ENCODE data around the gene FIGLA.

Gene FIGLA, protein sequence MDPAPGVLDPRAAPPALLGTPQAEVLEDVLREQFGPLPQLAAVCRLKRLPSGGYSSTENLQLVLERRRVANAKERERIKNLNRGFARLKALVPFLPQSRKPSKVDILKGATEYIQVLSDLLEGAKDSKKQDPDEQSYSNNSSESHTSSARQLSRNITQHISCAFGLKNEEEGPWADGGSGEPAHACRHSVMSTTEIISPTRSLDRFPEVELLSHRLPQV

DNA sequence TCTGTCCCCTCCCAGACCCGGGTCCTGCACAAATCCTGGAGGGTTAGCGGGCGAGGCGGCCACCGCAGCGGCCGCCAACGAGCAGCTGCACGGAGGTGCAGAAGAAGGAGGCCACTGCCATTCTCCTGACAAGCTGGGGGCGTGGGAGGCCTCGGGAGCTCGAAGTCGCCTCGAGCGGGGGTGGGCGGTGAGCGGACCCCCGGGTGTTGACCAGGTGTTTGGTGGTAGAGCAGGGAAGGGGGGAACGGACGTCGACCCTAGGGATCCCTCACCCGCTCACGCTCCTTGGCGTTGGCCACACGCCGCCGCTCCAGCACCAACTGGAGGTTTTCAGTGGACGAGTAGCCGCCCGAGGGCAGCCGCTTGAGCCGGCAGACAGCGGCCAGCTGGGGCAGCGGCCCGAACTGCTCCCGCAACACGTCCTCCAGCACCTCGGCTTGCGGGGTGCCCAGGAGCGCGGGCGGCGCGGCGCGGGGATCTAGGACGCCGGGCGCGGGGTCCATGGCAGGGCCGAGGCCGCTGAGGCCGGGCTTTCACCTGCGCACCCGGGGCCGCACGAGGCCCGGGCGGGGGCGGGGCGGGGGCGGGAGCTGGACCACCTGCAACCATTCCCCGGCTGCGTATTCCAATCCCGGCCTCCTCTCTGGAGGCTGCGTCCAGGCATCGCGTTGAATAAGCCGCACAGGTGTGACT, at the start of gene FIGLA:
FIGLA (minus strand) TSS at position 508 of the 693 bp plus-strand sequence; CDS start at position 503, 5 bp downstream.
- no peak for DNase-seq

GRCh38 chr2:70837980-70838925, 47.8 kb upstream of the FIGLA start:
- no peak for DNase-seq

GRCh38 chr2:70835643-70836042, 45.2 kb upstream of the FIGLA start, which contains the start of gene CD207:
CD207 (minus strand) TSS chr2:70835816; CDS start chr2:70835776, 40 bp downstream.
- DNase-seq, result no peak

GRCh38 chr2:70834881-70835280, 44.4 kb upstream of the FIGLA start:
- no peak for DNase-seq

- no peak for DNase-seq
These were observed 43.7 kb upstream of the FIGLA start for GRCh38 chr2:70834106-70834505.

DNA sequence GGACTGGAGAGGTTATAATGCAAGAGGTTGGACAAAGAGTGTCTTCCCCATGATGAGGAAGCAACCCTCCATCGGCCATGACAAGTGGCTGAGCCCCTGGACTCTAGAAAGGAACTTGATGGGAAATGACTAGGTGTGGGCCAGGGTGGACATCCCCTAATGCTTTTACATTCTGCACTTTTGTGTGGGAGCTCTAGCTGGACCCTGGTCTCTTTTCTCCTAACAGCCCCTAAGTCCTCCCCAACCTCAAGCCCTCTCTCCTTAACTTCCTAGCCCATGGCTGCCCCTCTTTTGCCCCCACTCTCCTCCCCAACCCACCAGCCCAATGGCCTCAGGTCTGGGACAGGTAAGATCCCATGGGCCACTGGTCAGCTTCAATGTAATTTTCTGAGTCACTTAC, 42.8 kb upstream of the FIGLA start:
- DNase-seq, result no peak

- DNase-seq, result peak; percentile 12
These were observed 41.9 kb upstream of the FIGLA start for GRCh38 chr2:70832386-70832785.

GRCh38 chr2:70831861-70832260, 41.4 kb upstream of the FIGLA start:
- no peak for DNase-seq

- DNase-seq, result no peak
These were observed 39.9 kb upstream of the FIGLA start for GRCh38 chr2:70830366-70830765.

- DNase-seq, result no peak
These were observed 39.5 kb upstream of the FIGLA start for GRCh38 chr2:70829916-70830315.

GRCh38 chr2:70828914-70829824, 38.7 kb upstream of the FIGLA start:
- DNase-seq, result peak; percentile 33

DNA sequence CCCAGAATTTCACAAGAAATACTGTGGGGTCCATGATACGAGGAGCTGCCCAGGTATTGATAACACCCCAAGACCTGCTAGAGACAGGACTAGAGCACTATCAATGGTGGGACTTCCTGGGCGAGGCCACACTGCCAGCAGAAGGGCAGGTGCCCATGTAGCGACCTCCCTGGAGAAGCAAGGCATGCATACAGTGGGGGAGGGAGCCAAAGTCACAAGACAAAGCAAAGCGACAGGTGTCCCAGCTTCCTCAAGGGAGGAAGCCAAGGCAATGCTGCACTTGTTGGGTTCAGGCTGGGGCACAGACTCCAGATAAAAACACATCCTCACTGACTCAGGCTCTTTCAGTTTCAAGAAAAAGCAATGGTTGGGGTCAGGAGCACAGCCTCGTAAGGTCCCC, 37.7 kb upstream of the FIGLA start:
- no peak for DNase-seq

DNA sequence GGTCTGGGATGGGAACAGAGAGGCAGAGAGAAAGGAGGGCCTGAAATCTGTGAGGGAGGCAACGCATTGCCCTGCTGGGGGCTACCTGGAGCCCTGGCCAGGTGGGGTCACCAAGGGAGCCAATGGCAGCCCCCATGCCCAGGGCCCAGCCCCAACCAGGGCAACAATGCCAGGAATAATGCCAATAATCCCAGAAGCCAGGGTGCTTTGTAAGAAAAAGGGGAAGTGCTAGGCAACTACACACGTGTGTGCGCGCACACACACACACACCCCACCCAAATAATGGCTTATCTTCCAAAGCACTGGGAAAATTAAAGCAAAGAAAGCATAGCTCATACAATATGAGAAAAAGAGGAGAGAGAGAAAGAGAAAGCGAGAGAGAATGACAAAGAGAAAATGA, 36.9 kb upstream of the FIGLA start:
- peak; percentile 30 for DNase-seq

DNA sequence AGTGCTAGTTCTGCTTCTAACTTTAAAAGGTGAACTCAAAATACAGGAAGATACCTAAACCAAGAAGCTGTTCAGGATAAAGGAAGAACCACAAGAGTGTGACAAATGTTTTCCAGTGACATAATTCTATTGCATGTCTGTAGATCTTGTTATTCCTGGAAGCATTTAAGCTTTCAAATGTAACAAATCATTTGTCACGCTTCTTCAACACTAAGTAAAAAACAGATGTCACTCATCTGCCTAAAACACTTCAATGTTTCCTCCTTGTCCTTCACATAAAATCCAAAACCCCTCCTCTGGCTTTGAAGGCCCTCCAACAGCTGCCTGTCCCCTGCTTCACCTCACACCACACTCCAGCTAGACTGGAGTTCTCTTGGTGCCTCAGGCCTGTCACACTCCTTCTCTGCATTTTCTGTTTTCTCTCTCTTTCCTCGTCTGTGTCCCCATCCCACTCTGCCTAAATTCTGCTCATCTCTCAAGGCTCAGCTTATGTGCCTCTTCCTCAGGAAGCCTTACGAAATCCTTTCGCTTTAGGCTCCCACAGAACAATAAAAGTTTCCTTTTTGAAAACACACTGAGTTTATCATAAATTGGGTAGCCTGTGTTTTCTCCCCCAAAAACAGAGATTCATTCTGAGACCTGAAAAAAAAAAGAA, 36.4 kb upstream of the FIGLA start:
- DNase-seq, result peak; percentile 62

GRCh38 chr2:70823249-70823648, 32.8 kb upstream of the FIGLA start:
- DNase-seq, result no peak

DNA sequence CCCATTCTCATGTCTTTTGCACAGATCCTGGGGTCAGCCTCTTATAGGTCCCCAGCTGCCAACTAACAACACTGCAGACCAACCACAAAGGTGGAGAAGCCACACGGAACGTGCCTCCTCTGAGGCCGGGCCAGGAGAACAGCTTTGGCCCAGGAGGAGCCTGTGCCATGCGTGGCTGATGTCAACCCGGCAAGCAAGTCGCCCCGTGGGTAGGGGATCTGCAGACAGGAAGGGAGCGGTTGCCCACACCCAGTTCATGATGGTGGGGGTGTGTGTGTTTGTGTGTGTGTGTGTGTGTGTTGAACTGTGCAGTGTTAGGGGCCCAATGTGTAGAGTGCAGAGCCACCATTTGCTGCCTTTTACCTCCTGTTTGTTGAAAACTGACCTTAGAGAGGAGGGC, 32.4 kb upstream of the FIGLA start:
- no peak for DNase-seq

- no peak for DNase-seq
These were observed 30.1 kb upstream of the FIGLA start, which contains the start of gene CLEC4F for GRCh38 chr2:70820499-70820898. CLEC4F (minus strand) TSS chr2:70820599; CDS start chr2:70820523, 76 bp downstream.

DNA sequence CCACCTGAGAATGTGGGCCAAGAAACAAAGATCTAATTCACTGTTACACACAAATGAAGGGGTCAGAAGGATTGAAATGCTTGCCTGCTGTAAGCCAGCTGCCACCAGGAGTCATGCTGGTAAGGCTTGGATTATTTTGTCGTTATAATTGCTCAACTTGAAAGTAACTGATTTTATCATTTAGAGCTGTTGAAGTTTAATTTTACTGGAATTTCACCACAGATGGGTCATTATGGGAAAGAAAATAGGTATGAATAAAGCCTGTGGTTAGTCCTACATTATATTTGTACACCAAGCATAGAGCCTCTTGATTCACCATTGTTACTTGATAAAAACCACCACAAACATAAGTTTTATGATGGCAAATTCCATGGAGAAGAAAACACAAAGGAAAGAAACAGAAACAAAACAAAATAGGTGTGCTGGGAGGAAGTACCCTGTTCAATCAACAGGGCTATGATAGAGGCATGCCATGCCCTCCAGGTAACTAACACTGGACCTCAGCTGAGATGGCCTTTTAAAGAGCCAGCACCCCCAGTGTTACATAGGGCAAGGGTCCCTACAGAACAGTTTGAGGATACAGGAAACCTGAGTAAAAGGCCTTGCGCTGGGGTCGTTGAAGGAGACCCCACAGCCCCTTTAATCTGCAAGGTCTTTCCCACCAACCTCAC, 27.0 kb upstream of the FIGLA start:
- no peak for DNase-seq

GRCh38 chr2:70816726-70817125, 26.3 kb upstream of the FIGLA start:
- DNase-seq, result no peak

DNA sequence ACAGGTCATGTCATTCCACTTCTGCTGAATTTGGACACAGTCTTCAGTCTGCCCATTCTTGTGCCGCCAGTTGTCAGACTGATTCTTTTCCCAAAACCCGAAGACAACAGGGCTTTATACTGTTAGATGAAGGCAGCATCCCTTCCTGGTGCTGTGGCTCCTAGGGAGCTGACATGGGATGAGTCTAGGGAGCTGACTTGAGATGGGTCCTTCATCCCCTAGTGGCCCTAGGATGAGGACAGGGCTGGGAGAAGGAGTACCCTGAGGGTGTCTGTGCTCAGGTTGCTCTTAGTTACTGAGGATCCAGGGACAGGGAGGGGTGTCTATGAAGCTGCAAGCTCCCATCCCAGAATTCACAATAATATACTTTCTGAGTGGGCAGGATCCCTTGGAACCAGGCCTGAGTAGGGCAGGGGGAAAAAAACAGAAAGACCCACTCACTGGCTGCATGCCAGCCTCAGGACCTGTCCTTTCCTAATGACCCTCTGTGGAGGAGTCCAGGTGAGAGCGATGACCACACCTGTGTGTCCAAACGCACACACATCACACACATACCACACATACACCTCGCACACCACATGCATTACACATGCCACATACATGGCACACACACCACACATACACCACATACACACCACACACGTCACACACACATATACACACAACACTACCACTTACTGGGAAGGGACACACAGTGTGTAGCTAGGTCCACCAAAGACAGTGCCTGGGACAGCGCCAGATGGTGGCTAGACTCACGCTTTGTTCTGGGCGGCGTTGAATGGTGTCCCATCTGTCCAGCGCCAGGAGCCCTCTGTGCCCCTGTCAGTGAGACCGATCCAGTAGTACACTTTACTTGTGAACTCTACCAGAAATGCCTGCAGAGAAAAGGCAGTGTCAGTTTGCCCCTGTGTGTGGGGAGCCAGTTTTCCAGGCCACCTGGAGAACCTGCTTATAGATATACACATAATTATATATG, 18.8 kb upstream of the FIGLA start:
- DNase-seq, result no peak
